BE2C (cell line): ENCODE measurements around the gene FFAR3.

ENCODE experiments used
- DNase-seq: peaks from one replicate; pipeline ENCODE4 v3.0.0-alpha.2; 2020
- H3K27me3 ChIP-seq: fragments of 250-450 bp; sonication (Bioruptor Pico); 2 replicates; pipeline ENCODE4 v1.5.1; 2020; ENCODE audit warnings: mild to moderate bottlenecking
- H3K36me3 ChIP-seq: fragments of 250-450 bp; sonication (Bioruptor Pico); 2 replicates; pipeline ENCODE4 v1.5.1; 2020; ENCODE audit warnings: mild to moderate bottlenecking
- H3K4me1 ChIP-seq: fragments of 250-450 bp; sonication (Bioruptor Pico); 2 replicates; pipeline ENCODE4 v1.5.1; 2020
- H3K4me3 ChIP-seq: 2 replicates; pipeline ENCODE4 v1.5.1; 2011; ENCODE audit warnings: low read depth, low read length
- H3K9me3 ChIP-seq: fragments of 250-450 bp; sonication (Bioruptor Pico); 2 replicates; pipeline ENCODE4 v1.5.1; 2020
- TF ChIP-seq, protein P1 (sequence below): IDR thresholded peaks from 2 replicates; pipeline ENCODE4 v1.5.1; 2012; ENCODE audit warnings: mild to moderate bottlenecking, low read depth, low read length

Gene FFAR3

GRCh38 chr19:35407619-35408018 lies 49.4 kb downstream of the FFAR3 start:
- Histone ChIP-seq H3K27me3 (no peaks in the 10 kb centered on the region), H3K9me3 (no peaks in the 10 kb centered on the region), H3K4me1 (peaks cover 3% of the 10 kb centered on the region), H3K36me3 (no peaks in the 10 kb centered on the region), H3K4me3 (no peak overlapping the region)
- TF ChIP-seq, protein P1, sequence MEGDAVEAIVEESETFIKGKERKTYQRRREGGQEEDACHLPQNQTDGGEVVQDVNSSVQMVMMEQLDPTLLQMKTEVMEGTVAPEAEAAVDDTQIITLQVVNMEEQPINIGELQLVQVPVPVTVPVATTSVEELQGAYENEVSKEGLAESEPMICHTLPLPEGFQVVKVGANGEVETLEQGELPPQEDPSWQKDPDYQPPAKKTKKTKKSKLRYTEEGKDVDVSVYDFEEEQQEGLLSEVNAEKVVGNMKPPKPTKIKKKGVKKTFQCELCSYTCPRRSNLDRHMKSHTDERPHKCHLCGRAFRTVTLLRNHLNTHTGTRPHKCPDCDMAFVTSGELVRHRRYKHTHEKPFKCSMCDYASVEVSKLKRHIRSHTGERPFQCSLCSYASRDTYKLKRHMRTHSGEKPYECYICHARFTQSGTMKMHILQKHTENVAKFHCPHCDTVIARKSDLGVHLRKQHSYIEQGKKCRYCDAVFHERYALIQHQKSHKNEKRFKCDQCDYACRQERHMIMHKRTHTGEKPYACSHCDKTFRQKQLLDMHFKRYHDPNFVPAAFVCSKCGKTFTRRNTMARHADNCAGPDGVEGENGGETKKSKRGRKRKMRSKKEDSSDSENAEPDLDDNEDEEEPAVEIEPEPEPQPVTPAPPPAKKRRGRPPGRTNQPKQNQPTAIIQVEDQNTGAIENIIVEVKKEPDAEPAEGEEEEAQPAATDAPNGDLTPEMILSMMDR: no peak
- DNase-seq: no peak

DNA sequence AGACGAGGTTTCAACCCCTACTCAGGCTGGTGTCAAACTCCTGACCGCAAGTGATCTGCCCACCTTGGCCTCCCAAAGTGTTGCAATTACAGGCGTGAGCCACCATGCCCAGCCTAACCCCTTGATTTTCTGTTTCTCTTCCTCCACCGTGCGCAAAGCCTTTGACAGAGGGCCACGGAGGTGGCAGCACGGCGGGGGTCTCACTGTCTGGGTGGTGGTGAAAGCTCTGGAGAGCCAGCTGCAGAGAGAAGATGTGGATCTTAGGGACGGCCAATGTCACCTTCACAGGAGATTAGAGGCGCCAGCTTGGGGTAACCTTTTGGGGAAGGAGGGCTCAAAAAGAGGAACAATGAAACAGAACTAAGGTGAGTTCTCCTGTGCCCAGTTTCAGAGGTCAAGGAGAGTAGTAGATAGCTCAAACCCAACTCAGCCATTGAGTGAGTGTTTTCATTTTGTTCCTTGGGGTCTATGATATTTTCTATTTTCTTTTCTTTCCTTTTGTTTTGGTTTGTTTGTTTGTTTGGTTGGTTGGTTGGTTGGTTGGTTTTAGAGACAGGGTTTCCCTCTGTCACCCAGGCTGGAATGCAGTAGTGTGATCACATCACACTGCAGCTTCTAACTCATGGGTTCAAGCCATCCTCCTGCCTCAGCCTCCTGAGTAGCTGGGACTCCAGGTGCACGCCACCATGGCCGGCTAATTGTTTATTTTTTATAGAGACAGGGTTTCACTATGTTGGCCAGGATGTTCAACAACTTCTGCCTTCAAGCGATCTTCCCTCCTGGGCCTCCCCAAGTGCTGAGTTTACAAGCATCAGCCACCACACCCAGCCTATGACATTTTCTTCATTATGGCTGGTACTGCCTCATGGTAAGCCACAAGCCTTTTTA lies 50.3 kb downstream of the FFAR3 start:
- no peaks in the 10 kb centered on the region for H3K27me3 ChIP-seq
- no peaks in the 10 kb centered on the region for H3K4me1 ChIP-seq
- H3K4me3 ChIP-seq: no peak overlapping the region
- DNase-seq: no peak
- H3K36me3 ChIP-seq: no peaks in the 10 kb centered on the region
- TF ChIP-seq, protein P1: no peak
- no peaks in the 10 kb centered on the region for H3K9me3 ChIP-seq

DNA sequence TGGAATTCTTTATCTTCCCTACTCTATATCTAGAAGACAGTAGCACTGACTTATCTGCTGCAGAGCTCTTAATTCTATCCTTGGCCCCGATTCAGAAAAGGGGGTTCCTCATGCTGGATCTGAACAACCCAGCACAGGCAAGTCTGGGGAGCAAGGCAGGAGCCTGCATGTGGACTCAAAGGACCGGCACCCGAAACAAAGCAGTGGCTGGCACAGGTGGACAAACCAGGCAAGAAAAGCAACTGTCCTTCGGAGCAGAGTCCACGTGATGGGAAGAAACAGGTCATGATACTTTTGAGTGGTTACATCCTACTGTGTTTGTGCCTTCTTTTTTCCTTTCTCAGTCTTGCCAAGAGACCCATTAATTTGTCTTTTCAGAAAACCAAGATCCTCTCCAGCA lies 50.9 kb downstream of the FFAR3 start:
- H3K4me3 ChIP-seq: no peak overlapping the region
- TF ChIP-seq, protein P1: no peak

More for the DNA sequence above, 50.9 kb downstream of the FFAR3 start:
- no peaks in the 10 kb centered on the region for H3K9me3 ChIP-seq
- H3K36me3 ChIP-seq: no peaks in the 10 kb centered on the region
- no peak for DNase-seq
- no peaks in the 10 kb centered on the region for H3K27me3 ChIP-seq
- H3K4me1 ChIP-seq: no peaks in the 10 kb centered on the region
